Testis (tissue), 5 donors: ENCODE data around the gene GPR151. TPM values are rescaled to one million over a fixed set of nuclear protein-coding genes. Genes with fewer than 3 reads are reported as not detected.

Source experiments
- DNase-seq: peaks from one replicate; pipeline ENCODE4 v3.0.0-alpha.2; 2019
- H3K27ac ChIP-seq, 2 donors: fragments of 200-600 bp; sonication (generic); one replicate each; pipeline ENCODE4 v1.5.1; 2019
- H3K27me3 ChIP-seq: fragments of 200-600 bp; sonication (generic); one replicate; pipeline ENCODE4 v1.5.1; 2019
- H3K36me3 ChIP-seq: fragments of 200-600 bp; sonication (generic); one replicate; pipeline ENCODE4 v1.5.1; 2017; ENCODE audit warnings: low read depth; ENCODE audit errors: missing control alignments
- H3K4me1 ChIP-seq: fragments of 200-600 bp; sonication (generic); one replicate; pipeline ENCODE4 v1.5.1; 2019
- H3K4me3 ChIP-seq, 2 donors: fragments of 200-600 bp; sonication (generic); one replicate each; pipeline ENCODE4 v1.5.1; 2017 to 2019
- H3K9me3 ChIP-seq: fragments of 200-600 bp; sonication (generic); one replicate; pipeline ENCODE4 v1.5.1; 2017
- CTCF ChIP-seq, 3 experiments: fragments of 450-650 bp in 2 of 3; fragments of 200-600 bp in 1 of 3; sonication (generic) in 1 of 3; IDR thresholded peaks; one replicate each; pipeline ENCODE4 v1.5.1; 2016 to 2019; ENCODE audit warnings: antibody characterized with exemption in 3 of 3, mild to moderate bottlenecking in 2 of 3, moderate library complexity in 1 of 3
- POLR2A ChIP-seq: fragments of 450-650 bp; IDR thresholded peaks from one replicate; pipeline ENCODE4 v1.6.1; 2017; ENCODE audit warnings: antibody characterized with exemption, mild to moderate bottlenecking, moderate library complexity
- WGBS, 2 donors: methylation state at CpG; one replicate each; pipeline ENCODE4 v1.1.5; 2018; 5-methylcytosine and 5-hydroxymethylcytosine counted together
- intact Hi-C: fragments of 100-400 bp; cut with DNase I; formaldehyde crosslinking; loops from one replicate; pipeline ENCODE4 v1.15.1; 2023; ENCODE audit warnings: low total_unique reads
- long read RNA-seq, 2 donors: transcript quantifications; one replicate each; lab custom pipeline, GENCODE V29; 2026
- polyA plus RNA-seq: library from polyadenylated mRNA; stranded (reverse); fragments of 350-450 nt; fragmentation: Illumina TruSeq; extraction: RNeasy Lipid Tissue Mini Kit (QIAGEN cat#74804); gene quantifications from one replicate; pipeline ENCODE4 v1.2.3, GENCODE V29; 2014; ENCODE audit warnings: low read depth, low replicate concordance; ENCODE audit not compliant: insufficient read depth
- total RNA-seq, 2 donors: library from RNA; depleted of rRNA; stranded (reverse); fragments of >200 nt; gene quantifications; one replicate each; pipeline ENCODE4 v1.2.3, GENCODE V29; 2016

Gene GPR151
- total RNA-seq, result not detected
- not detected for polyA plus RNA-seq
- long read RNA-seq, donor 1, result 0 reads
- long read RNA-seq, donor 2, result 0 reads

- no peaks in the 10 kb centered on the region for H3K9me3 ChIP-seq
- H3K4me1 ChIP-seq, result no peaks in the 10 kb centered on the region
- TF ChIP-seq CTCF (IDR thresholded peaks at IDR 0.05) (no peak), POLR2A (no peak)
- DNase-seq, result no peak
- WGBS, 2 donors, result 36 to 39% methylated on average over 3 of the region's 3 CpGs
- H3K4me3 ChIP-seq, result no peak within 1 kb of the TSS
- no peak within 1 kb of the TSS for H3K27ac ChIP-seq
- intact Hi-C loops, result no loop called here
- no peaks in the 10 kb centered on the region for H3K36me3 ChIP-seq
- H3K27me3 ChIP-seq, result no peaks in the 10 kb centered on the region
These were observed at the start of gene GPR151 for GRCh38 chr5:146516151-146516475. TSS of gene GPR151 (minus strand) at chr5:146516190. CDS start at chr5:146516113, 77 bp downstream.

- Histone ChIP-seq H3K27ac (no peak overlapping the region), H3K4me1 (no peaks in the 10 kb centered on the region), H3K36me3 (no peaks in the 10 kb centered on the region), H3K9me3 (no peaks in the 10 kb centered on the region), H3K4me3 (no peak overlapping the region), H3K27me3 (no peaks in the 10 kb centered on the region)
- 73 to 82% methylated on average over 2 of the region's 2 CpGs for WGBS, 2 donors
- TF ChIP-seq POLR2A (no peak), CTCF (IDR thresholded peaks at IDR 0.05) (no peak)
- peak; percentile 27 for DNase-seq
- intact Hi-C loops, result no loop called here
These were observed 48.2 kb upstream of the GPR151 start for GRCh38 chr5:146564007-146564762.

- DNase-seq, result no peak
- WGBS, 2 donors, result 89 to 91% methylated on average over 4 of the region's 4 CpGs
- Histone ChIP-seq H3K9me3 (no peaks in the 10 kb centered on the region), H3K27me3 (no peaks in the 10 kb centered on the region), H3K4me3 (no peak overlapping the region), H3K4me1 (no peaks in the 10 kb centered on the region), H3K36me3 (no peaks in the 10 kb centered on the region), H3K27ac (no peak overlapping the region)
- intact Hi-C loops, result no loop called here
- TF ChIP-seq CTCF (IDR thresholded peaks at IDR 0.05), result no peak
- no peak for TF ChIP-seq POLR2A
These were observed 46.5 kb upstream of the GPR151 start for GRCh38 chr5:146562461-146562860.

- intact Hi-C loops, result no loop called here
- H3K36me3 ChIP-seq, result no peaks in the 10 kb centered on the region
- no peaks in the 10 kb centered on the region for H3K4me1 ChIP-seq
- 86 to 87% methylated on average over 5 of the region's 5 CpGs for WGBS, 2 donors
- no peak overlapping the region for H3K27ac ChIP-seq
- no peaks in the 10 kb centered on the region for H3K27me3 ChIP-seq
- H3K9me3 ChIP-seq, result no peaks in the 10 kb centered on the region
- DNase-seq, result no peak
- TF ChIP-seq POLR2A (no peak), CTCF (IDR thresholded peaks at IDR 0.05) (no peak)
- H3K4me3 ChIP-seq, result no peak overlapping the region
These were observed 45.7 kb upstream of the GPR151 start for GRCh38 chr5:146561711-146562110.
